ENCODE measurements around the gene SPATC1L. TPM values are rescaled to one million over a fixed set of nuclear protein-coding genes. Genes with fewer than 3 reads are reported as not detected.
"Not testable (repeated sequence)": the region's sequence is repeated elsewhere in the genome, so short reads cannot be mapped to it uniquely, and the experiment has no call there.

Gene SPATC1L
- total RNA-seq, 1 experiment from 2014 or later = 11.3 TPM

GRCh38 chr21:46203203-46203600, 18.9 kb upstream of the SPATC1L start:
- intact Hi-C loops (cut with micrococcal nuclease) = no loop called here
- no peak for DNase-seq (ENCODE audit: unreplicated experiment)
- Mint-ChIP-seq H3K27ac (ENCODE audit: low read depth, unreplicated experiment) (no peak overlapping the region), H3K4me3 (ENCODE audit: unreplicated experiment) (no peak overlapping the region), H3K27me3 (ENCODE audit: insufficient read depth, unreplicated experiment) (no peaks in the 10 kb centered on the region), H3K4me1 (ENCODE audit: insufficient read depth, unreplicated experiment) (no peaks in the 10 kb centered on the region), H3K36me3 (ENCODE audit: insufficient read depth, unreplicated experiment) (peaks cover 66% of the 10 kb centered on the region), H3K9me3 (ENCODE audit: unreplicated experiment) (no peaks in the 10 kb centered on the region)
- no TSS peak for BruUV-seq (replicated peaks)
- CTCF ChIA-PET = no interaction called here
- POLR2A ChIA-PET = no interaction called here
- no peak for TF ChIP-seq CTCF (IDR thresholded peaks at IDR 0.05; ENCODE audit: unreplicated experiment)

- ChIA-PET POLR2A (no interaction called here), CTCF (no interaction called here)
- H3K4me1 Mint-ChIP-seq (ENCODE audit: insufficient read depth, unreplicated experiment) = no peaks in the 10 kb centered on the region
- H3K9me3 Mint-ChIP-seq (ENCODE audit: unreplicated experiment) = no peaks in the 10 kb centered on the region
- peaks cover 69% of the 10 kb centered on the region for H3K36me3 Mint-ChIP-seq (ENCODE audit: insufficient read depth, unreplicated experiment)
- no peak overlapping the region for H3K4me3 Mint-ChIP-seq (ENCODE audit: unreplicated experiment)
- no TSS peak for BruUV-seq (replicated peaks)
- no peak for TF ChIP-seq CTCF (IDR thresholded peaks at IDR 0.05; ENCODE audit: unreplicated experiment)
- DNase-seq (ENCODE audit: unreplicated experiment) = no peak
- no peak overlapping the region for H3K27ac Mint-ChIP-seq (ENCODE audit: low read depth, unreplicated experiment)
- intact Hi-C loops (cut with micrococcal nuclease) = no loop called here
- no peaks in the 10 kb centered on the region for H3K27me3 Mint-ChIP-seq (ENCODE audit: insufficient read depth, unreplicated experiment)
Measured at GRCh38 chr21:46202592-46203202, 18.4 kb upstream of the SPATC1L start.

- H3K4me1 Mint-ChIP-seq (ENCODE audit: insufficient read depth, unreplicated experiment); BruUV-seq (replicated peaks); H3K27me3 Mint-ChIP-seq (ENCODE audit: insufficient read depth, unreplicated experiment); intact Hi-C loops (cut with micrococcal nuclease); H3K27ac Mint-ChIP-seq (ENCODE audit: low read depth, unreplicated experiment); H3K9me3 Mint-ChIP-seq (ENCODE audit: unreplicated experiment); DNase-seq (ENCODE audit: unreplicated experiment); H3K4me3 Mint-ChIP-seq (ENCODE audit: unreplicated experiment); POLR2A ChIA-PET; CTCF ChIA-PET: not testable (repeated sequence)
- H3K36me3 Mint-ChIP-seq (ENCODE audit: insufficient read depth, unreplicated experiment) = peaks cover 84% of the 10 kb centered on the region
Measured at GRCh38 chr21:46200877-46201803, 16.9 kb upstream of the SPATC1L start.

GRCh38 chr21:46199436-46200373, 15.4 kb upstream of the SPATC1L start:
- no peaks in the 10 kb centered on the region for H3K4me1 Mint-ChIP-seq (ENCODE audit: insufficient read depth, unreplicated experiment)
- BruUV-seq (replicated peaks) = no TSS peak
- H3K36me3 Mint-ChIP-seq (ENCODE audit: insufficient read depth, unreplicated experiment) = peaks cover 81% of the 10 kb centered on the region
- no peak for TF ChIP-seq CTCF (IDR thresholded peaks at IDR 0.05; ENCODE audit: unreplicated experiment)
- ChIA-PET CTCF (no interaction called here), POLR2A (interaction anchor here (0.6 to 0.7 kb wide), 2 partner anchors 33 to 37 kb away, joined by 3 read pairs; no protein-coding TSS in a partner anchor)
- no peaks in the 10 kb centered on the region for H3K9me3 Mint-ChIP-seq (ENCODE audit: unreplicated experiment)
- intact Hi-C loops (cut with micrococcal nuclease) = no loop called here
- no peak overlapping the region for H3K27ac Mint-ChIP-seq (ENCODE audit: low read depth, unreplicated experiment)
- H3K4me3 Mint-ChIP-seq (ENCODE audit: unreplicated experiment) = no peak overlapping the region
- H3K27me3 Mint-ChIP-seq (ENCODE audit: insufficient read depth, unreplicated experiment) = no peaks in the 10 kb centered on the region
- no peak for DNase-seq (ENCODE audit: unreplicated experiment)
